ENCODE results near the gene ACTG1. TPM values are rescaled to one million over a fixed set of nuclear protein-coding genes. Genes with fewer than 3 reads are reported as not detected.

Gene ACTG1
- total RNA-seq, 1 experiment from 2014 or later: 2,634 TPM

- H3K4me2 ChIP-seq (ENCODE audit: low read depth, low read length, poor library complexity, severe bottlenecking): no peak overlapping the region
- no peak overlapping the region for H2AFZ ChIP-seq (ENCODE audit: low read length)
- H3K27me3 ChIP-seq (ENCODE audit: low read length): no peaks in the 10 kb centered on the region
- peaks cover 27% of the 10 kb centered on the region for H3K36me3 ChIP-seq (ENCODE audit: insufficient read depth, low read length)
- H3K4me1 ChIP-seq (ENCODE audit: low read length): peaks cover 26% of the 10 kb centered on the region
- H3K4me3 ChIP-seq (ENCODE audit: low read length): no peak overlapping the region
- H4K20me1 ChIP-seq (ENCODE audit: insufficient read depth, low read depth, low read length): peaks cover 24% of the 10 kb centered on the region
- H3K79me2 ChIP-seq (ENCODE audit: low read length): peaks cover 11% of the 10 kb centered on the region
- H3K9ac ChIP-seq (ENCODE audit: low read length): no peak overlapping the region
- DNase-seq: peak; percentile 81
- no peak overlapping the region for H3K27ac ChIP-seq (ENCODE audit: low read length)
- no peaks in the 10 kb centered on the region for H3K9me3 ChIP-seq (ENCODE audit: low read length)
- no peaks in the 10 kb centered on the region for H3K9me2 ChIP-seq (replicated peaks; ENCODE audit: insufficient read depth, low read length)
Observed at GRCh38 chr17:81508639-81509206, 3.9 kb downstream of the ACTG1 start.

- Histone ChIP-seq H3K36me3 (ENCODE audit: insufficient read depth, low read length) (no peaks in the 10 kb centered on the region), H3K9me2 (replicated peaks; ENCODE audit: insufficient read depth, low read length) (no peaks in the 10 kb centered on the region), H3K27me3 (ENCODE audit: low read length) (no peaks in the 10 kb centered on the region), H3K4me1 (ENCODE audit: low read length) (no peaks in the 10 kb centered on the region), H3K4me3 (ENCODE audit: low read length) (no peak overlapping the region), H2AFZ (ENCODE audit: low read length) (no peak overlapping the region), H4K20me1 (ENCODE audit: insufficient read depth, low read depth, low read length) (no peaks in the 10 kb centered on the region), H3K79me2 (ENCODE audit: low read length) (no peaks in the 10 kb centered on the region), H3K27ac (ENCODE audit: low read length) (no peak overlapping the region), H3K4me2 (ENCODE audit: low read depth, low read length, poor library complexity, severe bottlenecking) (no peak overlapping the region), H3K9me3 (ENCODE audit: low read length) (no peaks in the 10 kb centered on the region), H3K9ac (ENCODE audit: low read length) (no peak overlapping the region)
- DNase-seq: no peak
Observed at GRCh38 chr17:81503619-81504018, 9.0 kb downstream of the ACTG1 start.

- Histone ChIP-seq H3K9ac (ENCODE audit: low read length) (no peak overlapping the region), H3K9me2 (replicated peaks; ENCODE audit: insufficient read depth, low read length) (no peaks in the 10 kb centered on the region), H3K4me3 (ENCODE audit: low read length) (no peak overlapping the region), H3K9me3 (ENCODE audit: low read length) (no peaks in the 10 kb centered on the region), H2AFZ (ENCODE audit: low read length) (no peak overlapping the region), H3K27ac (ENCODE audit: low read length) (no peak overlapping the region), H3K4me1 (ENCODE audit: low read length) (no peaks in the 10 kb centered on the region), H3K27me3 (ENCODE audit: low read length) (no peaks in the 10 kb centered on the region), H3K4me2 (ENCODE audit: low read depth, low read length, poor library complexity, severe bottlenecking) (no peak overlapping the region), H3K36me3 (ENCODE audit: insufficient read depth, low read length) (no peaks in the 10 kb centered on the region), H4K20me1 (ENCODE audit: insufficient read depth, low read depth, low read length) (no peaks in the 10 kb centered on the region), H3K79me2 (ENCODE audit: low read length) (no peaks in the 10 kb centered on the region)
- no peak for DNase-seq
Observed at GRCh38 chr17:81502471-81503017, 10.1 kb downstream of the ACTG1 start.

GRCh38 chr17:81500047-81500446 is 12.6 kb downstream of the ACTG1 start:
- DNase-seq: no peak
- H3K27ac ChIP-seq (ENCODE audit: low read length): no peak overlapping the region
- no peaks in the 10 kb centered on the region for H3K79me2 ChIP-seq (ENCODE audit: low read length)
- peaks cover under 1% of the 10 kb centered on the region for H3K4me1 ChIP-seq (ENCODE audit: low read length)
- H2AFZ ChIP-seq (ENCODE audit: low read length): no peak overlapping the region
- no peaks in the 10 kb centered on the region for H3K9me2 ChIP-seq (replicated peaks; ENCODE audit: insufficient read depth, low read length)
- no peaks in the 10 kb centered on the region for H3K27me3 ChIP-seq (ENCODE audit: low read length)
- no peak overlapping the region for H3K4me2 ChIP-seq (ENCODE audit: low read depth, low read length, poor library complexity, severe bottlenecking)
- H4K20me1 ChIP-seq (ENCODE audit: insufficient read depth, low read depth, low read length): no peaks in the 10 kb centered on the region
- no peak overlapping the region for H3K4me3 ChIP-seq (ENCODE audit: low read length)
- H3K9me3 ChIP-seq (ENCODE audit: low read length): no peaks in the 10 kb centered on the region
- no peak overlapping the region for H3K9ac ChIP-seq (ENCODE audit: low read length)
- H3K36me3 ChIP-seq (ENCODE audit: insufficient read depth, low read length): no peaks in the 10 kb centered on the region

GRCh38 chr17:81499601-81499970 is 13.0 kb downstream of the ACTG1 start:
- no peaks in the 10 kb centered on the region for H4K20me1 ChIP-seq (ENCODE audit: insufficient read depth, low read depth, low read length)
- no peak overlapping the region for H3K9ac ChIP-seq (ENCODE audit: low read length)
- no peaks in the 10 kb centered on the region for H3K9me3 ChIP-seq (ENCODE audit: low read length)
- no peak overlapping the region for H3K4me3 ChIP-seq (ENCODE audit: low read length)
- no peak overlapping the region for H3K27ac ChIP-seq (ENCODE audit: low read length)
- H3K27me3 ChIP-seq (ENCODE audit: low read length): no peaks in the 10 kb centered on the region
- no peaks in the 10 kb centered on the region for H3K36me3 ChIP-seq (ENCODE audit: insufficient read depth, low read length)
- H3K79me2 ChIP-seq (ENCODE audit: low read length): no peaks in the 10 kb centered on the region
- H3K9me2 ChIP-seq (replicated peaks; ENCODE audit: insufficient read depth, low read length): no peaks in the 10 kb centered on the region
- H3K4me1 ChIP-seq (ENCODE audit: low read length): peaks cover 5% of the 10 kb centered on the region
- H2AFZ ChIP-seq (ENCODE audit: low read length): no peak overlapping the region
- no peak for DNase-seq
- no peak overlapping the region for H3K4me2 ChIP-seq (ENCODE audit: low read depth, low read length, poor library complexity, severe bottlenecking)

DNA sequence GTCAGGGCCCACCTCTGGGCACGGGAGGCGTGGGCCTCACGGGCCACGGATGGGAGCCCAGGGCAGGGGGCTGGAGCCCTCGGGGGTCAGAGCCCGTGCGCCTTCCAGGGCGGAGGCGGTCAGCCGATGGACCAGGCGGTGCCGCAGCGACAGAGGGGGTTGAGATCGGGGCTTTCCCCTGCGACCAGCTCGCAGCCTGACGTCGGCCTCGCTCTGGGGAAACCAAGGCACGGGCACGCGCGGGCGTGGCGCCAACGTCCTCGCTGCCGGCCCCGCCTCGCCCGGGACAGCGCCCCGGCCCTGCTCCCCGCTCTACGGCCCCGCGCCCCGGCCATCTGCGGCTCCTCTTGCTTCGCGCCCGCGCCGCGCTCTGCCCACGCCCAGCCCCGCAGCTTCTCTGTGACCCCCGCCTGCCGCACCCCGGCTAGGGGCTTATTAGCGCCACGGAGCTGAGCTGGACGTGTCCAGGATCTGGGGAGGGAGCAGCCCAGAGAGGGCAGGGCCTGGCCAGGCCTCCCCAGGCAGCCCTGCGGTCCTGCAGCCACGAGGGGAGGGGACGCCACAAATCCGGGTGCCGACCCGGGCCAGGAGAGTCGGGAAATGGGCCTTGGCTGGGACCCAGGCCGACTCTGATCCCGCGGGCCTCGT is 13.5 kb downstream of the ACTG1 start:
- Histone ChIP-seq H3K4me2 (ENCODE audit: low read depth, low read length, poor library complexity, severe bottlenecking) (no peak overlapping the region), H3K27me3 (ENCODE audit: low read length) (no peaks in the 10 kb centered on the region), H3K9ac (ENCODE audit: low read length) (no peak overlapping the region), H3K9me2 (replicated peaks; ENCODE audit: insufficient read depth, low read length) (no peaks in the 10 kb centered on the region), H4K20me1 (ENCODE audit: insufficient read depth, low read depth, low read length) (no peaks in the 10 kb centered on the region), H3K36me3 (ENCODE audit: insufficient read depth, low read length) (no peaks in the 10 kb centered on the region), H3K27ac (ENCODE audit: low read length) (no peak overlapping the region), H2AFZ (ENCODE audit: low read length) (no peak overlapping the region), H3K4me3 (ENCODE audit: low read length) (no peak overlapping the region), H3K9me3 (ENCODE audit: low read length) (no peaks in the 10 kb centered on the region), H3K4me1 (ENCODE audit: low read length) (peaks cover 5% of the 10 kb centered on the region), H3K79me2 (ENCODE audit: low read length) (no peaks in the 10 kb centered on the region)
- no peak for DNase-seq

GRCh38 chr17:81494626-81495377 is 17.8 kb downstream of the ACTG1 start:
- Histone ChIP-seq H3K9me2 (replicated peaks; ENCODE audit: insufficient read depth, low read length) (no peaks in the 10 kb centered on the region), H3K9ac (ENCODE audit: low read length) (0 out of 2 replicates have a peak overlapping the region, but pooled peaks have one; percentile 29), H3K27me3 (ENCODE audit: low read length) (no peaks in the 10 kb centered on the region), H3K36me3 (ENCODE audit: insufficient read depth, low read length) (no peaks in the 10 kb centered on the region), H3K9me3 (ENCODE audit: low read length) (no peaks in the 10 kb centered on the region), H3K27ac (ENCODE audit: low read length) (no peak overlapping the region), H3K4me1 (ENCODE audit: low read length) (peaks cover 5% of the 10 kb centered on the region), H3K4me3 (ENCODE audit: low read length) (peak overlapping the region; percentile 10; the same call in 1 of the 2 replicates), H4K20me1 (ENCODE audit: insufficient read depth, low read depth, low read length) (no peaks in the 10 kb centered on the region), H3K79me2 (ENCODE audit: low read length) (no peaks in the 10 kb centered on the region), H3K4me2 (ENCODE audit: low read depth, low read length, poor library complexity, severe bottlenecking) (peak overlapping the region; percentile 43), H2AFZ (ENCODE audit: low read length) (0 out of 2 replicates have a peak overlapping the region, but pooled peaks have one; percentile 72)
- DNase-seq: peak; percentile 73
